ENCODE data around the gene ABR.
"Not testable (repeated sequence)": the region's sequence is repeated elsewhere in the genome, so short reads cannot be mapped to it uniquely, and the experiment has no call there.

The ABR gene

DNA sequence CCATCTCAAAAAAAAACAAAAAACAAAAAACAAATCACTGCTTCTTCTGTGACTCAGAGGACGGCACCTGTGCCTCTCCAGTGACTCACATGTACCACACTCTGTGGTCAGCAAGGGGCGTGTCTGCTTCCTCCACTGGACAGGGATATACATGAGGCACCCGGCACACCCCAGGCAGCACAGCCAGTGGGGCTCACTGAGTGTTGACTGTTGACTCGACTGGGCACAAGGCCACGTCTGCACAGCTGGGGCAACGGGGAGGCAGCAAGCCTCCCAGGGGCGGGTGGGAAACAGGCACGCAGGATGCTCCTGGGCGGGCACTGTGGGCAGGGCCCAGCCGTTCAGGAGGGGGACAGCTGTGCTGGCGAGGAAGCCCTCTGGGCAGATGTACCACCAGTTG, 118.8 kb downstream of the ABR start:
- DNase-seq = no peak

GRCh38 chr17:1059131-1059795, 120.5 kb downstream of the ABR start:
- DNase-seq = no peak

- DNase-seq = peak; percentile 47
Observed at GRCh38 chr17:1058423-1059130, 121.2 kb downstream of the ABR start.

- DNase-seq = no peak
Observed at GRCh38 chr17:1056761-1057160, 123.0 kb downstream of the ABR start.

DNA sequence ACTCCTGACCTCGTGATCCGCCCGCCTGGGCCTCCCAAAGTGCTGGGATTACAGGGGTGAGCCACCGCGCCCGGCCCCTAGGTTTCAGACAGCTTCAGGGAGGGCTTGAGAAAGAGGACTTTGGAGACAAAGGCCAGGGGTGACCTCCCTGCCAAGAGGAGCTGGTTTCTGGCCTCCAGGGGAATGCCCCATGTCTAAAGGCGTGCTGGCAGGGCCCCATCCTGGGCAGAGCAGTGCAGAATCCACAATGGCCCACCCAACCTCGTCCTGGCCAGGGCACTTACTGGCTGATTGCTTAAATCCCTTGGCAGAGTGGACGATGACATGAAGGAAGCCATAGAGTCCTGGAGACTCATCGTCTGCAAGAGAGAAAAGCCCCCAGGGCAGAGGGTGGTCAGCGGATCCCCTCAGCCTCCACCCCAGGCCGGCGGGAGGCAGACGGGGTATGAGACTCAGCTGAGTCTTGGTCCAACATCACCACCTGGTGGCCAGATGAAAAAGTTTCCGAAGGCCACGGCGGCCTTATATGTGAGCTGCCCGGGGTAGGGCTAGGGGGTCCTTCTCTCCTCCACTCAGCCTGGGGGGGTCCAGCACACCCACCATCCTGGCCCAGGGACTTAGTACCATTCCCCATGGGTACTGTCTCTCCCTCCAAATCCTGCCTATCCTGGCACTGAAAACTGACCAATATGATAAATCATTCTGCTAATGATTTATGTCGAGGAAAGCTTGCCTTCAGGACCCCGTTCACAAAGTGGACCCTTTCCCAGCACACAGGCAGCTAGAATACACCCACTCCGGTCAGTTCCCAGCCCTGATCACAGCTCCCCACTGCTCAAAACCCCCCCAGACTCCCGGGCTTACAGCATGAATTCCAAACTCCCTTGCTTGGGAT, 123.8 kb downstream of the ABR start:
- peak; percentile 38 for DNase-seq

- DNase-seq = no peak
Observed at GRCh38 chr17:1055231-1055630, 124.5 kb downstream of the ABR start.

DNA sequence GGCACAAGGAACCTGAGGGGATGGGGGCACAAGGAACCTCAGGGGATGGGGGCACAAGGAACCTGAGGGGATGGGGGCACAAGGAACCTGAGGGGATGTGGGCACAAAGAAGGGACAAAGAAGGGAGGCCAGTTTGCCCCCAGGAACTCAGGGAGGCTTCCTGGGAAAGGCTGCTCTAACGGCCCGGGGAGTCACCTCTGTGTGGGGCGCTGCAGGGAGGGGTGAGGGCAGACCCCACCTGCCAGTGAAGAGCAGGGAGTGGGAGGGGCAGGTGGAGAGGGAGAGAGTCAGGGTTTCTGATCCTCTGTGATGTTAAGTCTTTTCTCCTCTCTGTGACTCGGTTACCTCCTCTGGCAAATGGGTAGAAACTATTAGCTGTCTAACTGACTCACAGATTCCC, 125.1 kb downstream of the ABR start:
- no peak for DNase-seq

DNA sequence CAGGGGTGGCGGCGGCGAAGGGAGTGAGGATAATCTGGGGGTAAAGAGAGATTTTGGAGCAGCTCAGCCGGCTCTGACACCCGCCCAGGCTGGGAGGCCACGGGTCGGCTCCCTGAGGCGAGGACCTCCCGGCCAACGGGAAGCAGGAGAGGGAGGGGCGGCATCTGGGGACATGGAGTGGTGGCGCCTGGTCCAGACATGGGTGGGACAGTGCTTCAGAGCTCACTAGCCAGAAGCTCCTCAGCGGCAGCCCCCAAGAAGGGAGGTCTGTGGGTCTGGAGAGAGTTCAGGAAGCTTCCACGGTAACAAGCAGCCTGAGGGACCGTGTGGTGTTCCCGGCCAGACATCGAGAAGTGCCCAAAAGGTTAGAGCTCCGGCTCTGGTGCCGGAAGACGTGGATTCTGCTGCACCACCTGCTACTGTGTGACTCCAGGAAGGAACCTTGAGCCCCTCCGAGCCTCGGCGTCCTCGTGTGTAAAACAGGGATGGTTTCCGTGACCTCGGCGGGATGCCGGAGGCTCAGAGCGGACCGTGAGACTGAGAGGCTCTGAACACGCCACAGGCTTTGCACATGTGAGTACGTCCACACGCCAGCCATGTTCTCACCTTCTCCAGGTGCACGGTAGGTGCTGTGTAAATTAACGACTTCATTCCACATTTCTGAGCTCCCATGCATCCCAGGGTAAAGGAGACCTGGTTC, 126.0 kb downstream of the ABR start:
- DNase-seq = no peak

DNA sequence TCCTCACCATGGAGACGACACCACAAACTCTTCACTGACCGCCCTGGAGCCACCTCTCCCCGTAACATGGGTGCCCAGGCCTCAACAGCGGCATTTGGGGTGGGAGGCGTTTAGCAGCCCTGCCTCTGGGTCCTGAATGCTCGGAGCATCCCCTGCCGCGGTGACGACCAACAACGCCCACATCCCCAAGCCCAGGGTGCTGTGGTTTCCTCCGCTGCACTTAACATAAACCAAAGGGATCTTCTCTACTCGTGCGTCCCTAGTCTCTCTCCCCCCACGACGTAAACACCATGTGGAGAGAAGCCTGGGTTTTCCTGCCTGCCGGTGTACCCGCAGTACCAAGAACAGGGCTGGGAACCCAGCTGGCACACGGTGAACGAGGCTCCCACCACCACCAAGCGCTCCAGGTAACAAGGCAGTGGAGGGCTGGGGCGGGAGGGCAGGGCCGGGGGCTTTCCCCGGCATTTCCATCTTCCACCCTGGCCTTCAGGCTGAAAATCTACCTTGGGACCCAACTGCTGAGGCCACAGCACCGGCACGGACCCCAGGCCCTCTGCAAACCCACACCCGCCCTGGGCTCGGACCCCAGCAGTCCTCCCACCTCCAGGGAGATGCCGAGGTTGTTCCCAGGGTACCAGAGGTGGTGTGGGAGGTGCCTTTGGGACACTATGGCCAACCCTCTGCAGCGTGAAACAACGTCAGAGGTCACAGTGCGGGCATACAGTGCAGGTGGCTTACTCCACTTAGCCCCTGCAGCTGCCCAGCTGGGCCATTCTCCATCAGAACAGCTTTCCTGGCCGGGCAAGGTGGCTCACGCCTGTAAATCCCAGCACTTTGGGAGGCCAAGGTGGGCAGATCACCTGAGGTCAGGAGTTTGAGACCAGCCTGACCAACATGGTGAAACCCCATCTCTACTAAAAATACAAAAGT, 128.5 kb downstream of the ABR start:
- DNase-seq = no peak

DNA sequence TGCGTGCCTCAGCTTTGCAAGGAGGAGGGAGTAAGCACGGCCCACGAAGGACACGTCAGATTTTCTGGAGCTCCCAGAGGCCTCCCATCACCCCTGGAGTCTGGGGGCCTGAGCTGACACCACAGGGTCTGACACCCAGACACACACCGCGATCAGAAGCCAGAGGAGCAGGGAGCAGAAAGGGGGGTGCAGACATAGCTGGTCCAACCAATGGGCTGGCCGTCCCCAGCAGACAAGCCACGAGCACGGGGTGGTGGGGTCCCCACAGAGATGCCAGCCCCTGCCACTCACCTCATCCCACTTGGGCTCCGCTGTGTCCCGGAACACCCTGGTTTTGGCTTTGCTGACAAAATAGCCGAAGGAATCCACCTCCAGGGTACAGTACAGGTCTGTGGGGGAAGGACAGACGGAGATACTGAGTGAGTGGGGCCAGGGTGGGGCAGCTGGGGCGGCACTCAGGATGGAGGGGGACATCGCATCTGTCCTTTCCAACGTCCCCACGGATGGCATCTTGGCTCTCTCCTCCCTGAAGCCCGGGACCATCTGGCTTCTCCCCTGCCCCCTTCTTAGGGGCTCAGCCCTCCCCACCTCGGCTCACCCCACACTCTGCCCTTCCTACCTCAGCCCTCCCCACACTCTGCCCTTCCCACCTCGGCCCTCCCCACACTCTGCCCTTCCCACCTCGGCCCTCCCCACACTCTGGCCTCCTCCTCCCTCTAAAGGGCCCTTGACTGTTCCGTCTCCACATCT, 129.4 kb downstream of the ABR start:
- DNase-seq = no peak

GRCh38 chr17:1049446-1050225, 130.1 kb downstream of the ABR start:
- DNase-seq = no peak

DNA sequence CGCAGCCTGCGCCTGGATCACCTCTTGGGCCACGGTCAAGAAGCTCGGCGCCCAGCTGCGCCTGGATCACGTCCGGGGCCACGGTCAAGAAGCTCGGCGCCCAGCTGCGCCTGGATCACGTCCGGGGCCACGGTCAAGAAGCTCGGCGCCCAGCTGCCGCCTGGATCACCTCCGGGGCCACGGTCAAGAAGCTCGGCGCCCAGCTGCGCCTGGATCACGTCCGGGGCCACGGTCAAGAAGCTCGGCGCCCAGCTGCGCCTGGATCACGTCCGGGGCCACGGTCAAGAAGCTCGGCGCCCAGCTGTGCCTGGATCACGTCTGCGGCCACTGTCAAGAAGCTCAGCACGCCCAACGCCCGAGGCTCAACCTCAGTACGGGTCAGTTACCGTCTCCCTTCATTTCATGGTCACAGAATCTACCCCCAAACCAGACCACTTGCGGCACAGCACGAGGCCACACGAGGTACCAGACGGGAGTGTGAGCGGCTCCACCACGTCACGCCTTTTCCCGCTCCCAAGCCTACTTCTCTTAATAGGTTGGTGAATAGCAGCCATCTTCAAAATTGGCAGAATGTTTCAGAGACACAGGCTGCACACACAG, 131.2 kb downstream of the ABR start:
- DNase-seq = not testable (repeated sequence)

GRCh38 chr17:1047879-1048470, 131.8 kb downstream of the ABR start:
- DNase-seq = no peak

DNA sequence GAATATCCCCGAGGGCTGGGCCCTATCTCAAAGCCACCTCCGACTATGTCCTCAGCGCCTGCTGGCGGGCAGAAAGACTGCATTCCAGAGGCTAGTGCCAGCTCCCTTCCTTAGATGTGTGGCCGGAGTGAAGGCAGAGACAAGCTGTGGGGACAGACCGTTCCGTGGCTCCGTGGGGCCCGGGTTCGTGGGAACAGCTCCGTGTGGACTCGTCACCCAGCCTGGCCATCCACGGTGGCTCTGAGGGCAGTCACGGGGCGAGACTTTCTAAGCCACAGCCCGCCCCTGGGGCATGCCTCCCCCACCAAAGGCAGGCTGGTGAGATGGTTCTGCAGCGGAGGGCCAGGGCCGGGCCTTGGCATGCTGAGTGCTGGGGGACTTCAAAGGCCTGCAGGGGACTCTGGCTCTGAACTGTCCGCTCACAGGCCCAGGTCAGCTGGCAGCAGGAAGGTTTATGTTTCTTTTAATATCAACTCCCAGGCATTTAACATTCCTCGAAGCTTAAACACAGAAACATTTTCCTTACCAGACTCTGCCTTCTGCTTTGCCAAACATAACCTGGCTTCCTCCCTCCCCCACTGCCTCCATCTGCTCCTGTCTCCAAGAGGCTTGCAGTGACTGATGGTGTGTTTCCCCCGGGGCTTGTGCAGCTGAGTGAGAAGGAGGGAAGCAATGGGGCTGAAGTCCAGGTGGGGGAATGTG, 132.5 kb downstream of the ABR start:
- no peak for DNase-seq

DNA sequence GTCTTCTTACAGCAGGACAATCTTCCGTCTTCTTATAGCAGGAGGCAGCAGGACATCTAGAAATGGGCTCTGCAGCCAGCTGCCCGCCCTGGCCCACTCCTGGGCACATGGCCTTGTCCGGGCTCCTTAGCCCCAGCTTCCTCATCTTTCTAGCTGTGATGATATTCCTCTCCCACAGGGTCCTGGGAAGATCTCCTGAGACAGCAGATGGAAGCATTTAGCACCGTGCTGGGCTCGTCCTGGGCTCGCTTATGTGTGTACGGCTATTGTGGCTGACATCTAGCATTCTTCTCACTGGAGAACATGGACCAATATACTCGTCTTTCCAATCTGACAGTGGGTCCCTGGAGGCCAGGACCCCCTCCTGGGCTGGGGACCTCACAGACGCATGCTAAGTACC, 134.3 kb downstream of the ABR start:
- DNase-seq = no peak

DNA sequence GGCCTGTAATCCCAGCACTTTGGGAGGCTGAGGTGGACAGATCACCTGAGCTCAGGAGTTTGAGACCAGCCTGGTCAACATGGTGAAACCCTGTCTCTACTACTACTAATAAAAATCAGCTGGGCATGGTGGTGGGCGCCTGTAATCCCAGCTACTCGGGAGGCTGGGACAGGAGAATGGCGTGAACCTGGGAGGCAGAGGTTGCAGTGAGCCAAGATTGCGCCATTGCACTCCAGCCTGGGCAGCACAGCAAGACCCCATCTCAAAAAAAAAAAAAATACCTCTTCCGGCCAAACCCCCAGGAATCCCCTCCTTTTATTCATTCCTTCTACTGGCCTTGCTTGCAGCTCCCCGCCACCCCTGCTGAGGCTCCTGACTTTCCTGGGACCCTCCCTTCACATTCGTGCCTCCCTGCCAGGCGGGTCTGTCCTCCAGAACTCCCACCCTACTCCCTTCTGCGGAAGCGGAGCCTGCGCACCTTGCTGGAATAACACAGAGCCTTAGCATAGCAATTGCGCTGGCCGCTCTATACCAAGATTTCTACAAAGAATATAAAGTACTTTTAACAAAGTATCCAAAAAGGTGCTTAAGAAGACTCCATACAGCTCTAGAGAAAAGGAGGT, 135.3 kb downstream of the ABR start:
- not testable (repeated sequence) for DNase-seq

DNA sequence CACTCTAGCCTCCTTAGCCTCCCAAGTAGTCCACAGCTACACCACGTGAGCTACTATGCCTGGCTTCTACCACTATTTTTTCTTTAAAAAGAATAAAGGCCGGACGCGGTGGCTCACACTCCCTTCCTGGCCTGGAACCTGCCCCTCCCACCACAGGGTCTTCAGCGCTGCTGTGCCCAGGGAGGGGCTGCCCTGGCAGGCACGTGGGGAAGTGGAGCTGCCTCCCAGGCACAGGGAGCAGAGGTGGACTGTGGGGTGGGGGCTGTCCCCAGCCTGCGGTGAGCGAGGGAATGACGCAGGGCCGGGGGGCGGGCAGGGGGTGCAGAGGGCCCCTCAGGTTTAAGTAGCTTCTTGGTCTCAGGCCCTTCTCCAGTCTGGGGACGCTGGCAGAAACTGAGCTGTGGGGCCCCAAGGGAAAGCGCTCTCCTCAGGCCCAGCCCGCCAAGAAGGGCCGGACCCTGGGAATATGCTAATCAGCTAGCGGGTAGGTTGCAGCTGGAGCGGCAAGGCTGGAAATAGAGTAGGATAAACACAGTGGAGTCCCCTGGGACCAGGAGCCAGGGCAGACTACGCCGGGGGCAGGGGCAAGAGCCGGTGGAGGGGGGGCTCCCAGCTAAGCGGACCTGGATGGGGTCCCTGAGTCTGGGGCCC, 136.1 kb downstream of the ABR start:
- no peak for DNase-seq

GRCh38 chr17:1042486-1042885, 137.3 kb downstream of the ABR start:
- no peak for DNase-seq
